Measurements from ENCODE around the gene LRFN2. TPM values are rescaled to one million over a fixed set of nuclear protein-coding genes. Genes with fewer than 3 reads are reported as not detected.

Gene LRFN2
- total RNA-seq, 1 donor from 2014 or later: not detected

- no peaks in the 10 kb centered on the region for H3K27me3 Mint-ChIP-seq (ENCODE audit: low read depth)
These were observed 160.0 kb downstream of the LRFN2 start for GRCh38 chr6:40427196-40427595.

GRCh38 chr6:40426346-40427066 is 160.7 kb downstream of the LRFN2 start:
- no peaks in the 10 kb centered on the region for H3K4me1 Mint-ChIP-seq
- no peak overlapping the region for H3K27ac Mint-ChIP-seq (ENCODE audit: unreplicated experiment)
- no peak for DNase-seq (ENCODE audit: low read depth, low spot score)
- H3K9me3 Mint-ChIP-seq: no peaks in the 10 kb centered on the region
- no peaks in the 10 kb centered on the region for H3K27me3 Mint-ChIP-seq (ENCODE audit: low read depth)
- no peaks in the 10 kb centered on the region for H3K36me3 Mint-ChIP-seq (ENCODE audit: low read depth)
- no peak overlapping the region for H3K4me3 Mint-ChIP-seq
- TF ChIP-seq CTCF (conservative IDR thresholded peaks at IDR 0.05): no peak

More at GRCh38 chr6:40427196-40427595, 160.0 kb downstream of the LRFN2 start:
- no peaks in the 10 kb centered on the region for H3K36me3 Mint-ChIP-seq (ENCODE audit: low read depth)
- no peak for DNase-seq (ENCODE audit: low read depth, low spot score)
- H3K4me1 Mint-ChIP-seq: no peaks in the 10 kb centered on the region
- H3K27ac Mint-ChIP-seq (ENCODE audit: unreplicated experiment): no peak overlapping the region
- H3K4me3 Mint-ChIP-seq: no peak overlapping the region
- no peak for TF ChIP-seq CTCF (conservative IDR thresholded peaks at IDR 0.05)
- no peaks in the 10 kb centered on the region for H3K9me3 Mint-ChIP-seq

- Mint-ChIP-seq H3K9me3 (no peaks in the 10 kb centered on the region), H3K4me3 (no peak overlapping the region)
- no peak for DNase-seq (ENCODE audit: low read depth, low spot score)
These were observed 161.8 kb downstream of the LRFN2 start for GRCh38 chr6:40425192-40425919.

GRCh38 chr6:40422046-40422445 is 165.1 kb downstream of the LRFN2 start:
- H3K9me3 Mint-ChIP-seq: no peaks in the 10 kb centered on the region
- TF ChIP-seq CTCF (conservative IDR thresholded peaks at IDR 0.05): no peak
- no peak overlapping the region for H3K4me3 Mint-ChIP-seq
- H3K27ac Mint-ChIP-seq (ENCODE audit: unreplicated experiment): no peak overlapping the region
- DNase-seq (ENCODE audit: low read depth, low spot score): no peak
- H3K27me3 Mint-ChIP-seq (ENCODE audit: low read depth): no peaks in the 10 kb centered on the region
- H3K4me1 Mint-ChIP-seq: no peaks in the 10 kb centered on the region
- H3K36me3 Mint-ChIP-seq (ENCODE audit: low read depth): no peaks in the 10 kb centered on the region

More at GRCh38 chr6:40425192-40425919, 161.8 kb downstream of the LRFN2 start:
- H3K36me3 Mint-ChIP-seq (ENCODE audit: low read depth): no peaks in the 10 kb centered on the region
- no peak for TF ChIP-seq CTCF (conservative IDR thresholded peaks at IDR 0.05)
- H3K27ac Mint-ChIP-seq (ENCODE audit: unreplicated experiment): peak overlapping the region; percentile 68
- H3K27me3 Mint-ChIP-seq (ENCODE audit: low read depth): no peaks in the 10 kb centered on the region
- H3K4me1 Mint-ChIP-seq: no peaks in the 10 kb centered on the region

- Mint-ChIP-seq H3K36me3 (ENCODE audit: low read depth) (no peaks in the 10 kb centered on the region), H3K27me3 (ENCODE audit: low read depth) (no peaks in the 10 kb centered on the region), H3K4me1 (no peaks in the 10 kb centered on the region), H3K4me3 (no peak overlapping the region), H3K9me3 (no peaks in the 10 kb centered on the region), H3K27ac (ENCODE audit: unreplicated experiment) (no peak overlapping the region)
- no peak for DNase-seq (ENCODE audit: low read depth, low spot score)
- no peak for TF ChIP-seq CTCF (conservative IDR thresholded peaks at IDR 0.05)
These were observed 167.0 kb downstream of the LRFN2 start for GRCh38 chr6:40419946-40420728.

Measured in neural crest cell (in vitro differentiated cells).